HCEC 1CT (cell line): ENCODE data around the gene TRIM2.
A peak's percentile ranks its signal among the peaks of the same experiment; 100 is the strongest.

Experiments
- DNase-seq: peaks from one replicate; pipeline ENCODE4 v3.0.0-alpha.2; 2017

The TRIM2 gene

DNA sequence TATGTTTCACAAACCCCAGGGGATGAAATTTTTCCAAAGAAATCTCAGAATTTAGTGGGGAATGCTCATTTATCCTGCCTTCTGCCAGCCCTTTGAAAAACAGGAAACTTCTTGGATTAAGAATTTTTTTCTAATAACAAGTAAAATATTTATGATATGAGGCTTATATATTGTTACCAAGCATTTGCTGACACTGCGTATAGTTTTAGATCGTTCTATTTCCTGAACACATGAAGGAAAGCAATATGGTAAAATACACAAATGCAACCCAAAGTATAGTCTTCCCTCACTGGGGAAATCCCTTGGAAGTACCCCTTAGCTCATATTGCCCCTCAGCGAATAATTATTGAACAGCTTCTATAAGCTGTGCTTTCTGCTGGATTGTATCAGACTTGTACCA lies 85.9 kb downstream of the TRIM2 start:
- no peak for DNase-seq

DNA sequence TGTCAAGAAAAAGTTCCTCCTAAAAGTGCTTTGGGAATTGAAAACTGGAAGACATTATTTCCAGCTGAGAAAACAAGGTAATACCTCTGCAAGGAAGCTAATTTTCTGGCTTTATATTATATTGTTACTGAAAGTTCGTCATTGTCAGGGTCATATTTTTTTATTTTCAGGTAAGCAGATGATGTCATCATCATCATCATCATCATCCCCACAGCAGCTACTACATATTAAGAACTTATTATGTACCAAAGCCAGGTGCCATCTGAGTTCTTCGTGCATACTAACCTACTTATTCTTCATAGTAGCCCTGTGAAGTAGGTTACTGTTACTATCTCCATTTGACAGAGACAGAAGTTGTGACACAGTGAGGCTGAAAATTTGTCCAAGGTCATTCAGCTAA lies 87.3 kb downstream of the TRIM2 start:
- DNase-seq, result no peak

DNA sequence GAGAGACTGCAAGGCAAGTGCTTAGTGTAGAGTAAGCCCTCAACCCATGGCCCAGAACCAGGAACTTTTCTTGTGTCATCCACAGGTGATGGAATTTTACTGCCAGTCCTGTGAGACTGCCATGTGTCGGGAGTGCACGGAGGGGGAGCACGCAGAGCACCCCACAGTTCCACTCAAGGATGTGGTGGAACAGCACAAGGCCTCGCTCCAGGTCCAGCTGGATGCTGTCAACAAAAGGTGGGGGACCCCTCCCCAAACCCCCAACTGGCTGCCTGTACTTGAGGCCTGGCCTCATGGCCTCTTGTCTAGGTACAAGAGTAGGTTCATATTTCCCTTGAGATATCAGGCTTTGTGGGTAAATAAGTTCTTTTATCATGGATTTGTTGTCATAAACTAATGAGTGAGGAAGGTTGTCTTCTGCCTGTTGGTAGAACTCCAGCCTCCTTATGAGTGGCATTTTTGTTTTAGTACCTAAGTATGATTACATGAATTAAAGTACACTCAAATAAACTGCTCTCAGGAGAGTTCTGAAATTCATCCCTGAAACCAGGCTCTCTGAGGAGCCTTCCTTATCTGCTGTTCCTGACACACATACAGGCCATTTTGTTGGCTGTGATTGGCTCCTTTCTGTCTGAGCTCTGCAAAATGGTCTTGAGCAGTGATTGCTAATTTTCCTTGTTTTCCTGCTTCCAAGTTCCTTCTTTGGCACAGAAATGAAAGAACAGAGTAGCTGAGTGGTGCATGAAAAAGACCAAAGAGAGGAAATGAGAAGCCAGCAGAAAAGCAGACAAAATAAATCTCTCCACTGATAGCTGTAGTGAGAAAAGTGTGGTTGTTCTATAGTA lies 88.9 kb downstream of the TRIM2 start:
- no peak for DNase-seq

DNA sequence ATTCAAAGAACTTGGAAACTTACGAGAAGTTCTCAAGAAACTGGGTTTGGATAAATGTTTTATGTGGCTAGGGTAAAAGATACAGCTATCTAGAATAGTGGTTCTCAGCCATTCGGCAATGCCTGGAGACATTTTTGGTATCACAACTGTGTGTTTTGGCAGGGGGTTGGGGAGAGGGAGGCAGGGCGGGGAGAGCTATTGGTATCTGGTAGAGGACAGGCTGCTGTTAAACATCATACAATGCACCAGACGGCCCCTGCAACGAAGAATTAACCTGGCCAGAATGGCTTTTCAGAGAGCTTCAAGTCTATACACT lies 89.5 kb downstream of the TRIM2 start:
- DNase-seq, result no peak

DNA sequence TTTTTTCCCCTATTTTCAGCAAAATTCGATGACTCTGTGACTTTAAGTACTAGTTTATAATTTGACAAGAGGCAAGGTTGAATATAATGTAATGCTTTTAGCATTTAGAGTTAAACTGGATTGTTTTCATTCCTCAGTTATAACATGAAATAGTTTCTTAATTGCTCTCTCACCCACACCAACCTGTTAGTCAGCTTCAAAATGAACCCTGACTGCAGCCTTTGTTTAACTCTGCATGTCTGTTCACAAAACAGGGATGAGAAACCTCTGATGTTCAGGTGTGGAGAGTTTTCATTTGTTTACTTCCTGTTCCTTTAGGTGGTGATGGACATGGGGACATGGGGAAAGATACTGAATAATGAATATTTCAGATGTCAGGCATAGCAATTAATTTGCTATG lies 90.4 kb downstream of the TRIM2 start:
- DNase-seq, result no peak

DNA sequence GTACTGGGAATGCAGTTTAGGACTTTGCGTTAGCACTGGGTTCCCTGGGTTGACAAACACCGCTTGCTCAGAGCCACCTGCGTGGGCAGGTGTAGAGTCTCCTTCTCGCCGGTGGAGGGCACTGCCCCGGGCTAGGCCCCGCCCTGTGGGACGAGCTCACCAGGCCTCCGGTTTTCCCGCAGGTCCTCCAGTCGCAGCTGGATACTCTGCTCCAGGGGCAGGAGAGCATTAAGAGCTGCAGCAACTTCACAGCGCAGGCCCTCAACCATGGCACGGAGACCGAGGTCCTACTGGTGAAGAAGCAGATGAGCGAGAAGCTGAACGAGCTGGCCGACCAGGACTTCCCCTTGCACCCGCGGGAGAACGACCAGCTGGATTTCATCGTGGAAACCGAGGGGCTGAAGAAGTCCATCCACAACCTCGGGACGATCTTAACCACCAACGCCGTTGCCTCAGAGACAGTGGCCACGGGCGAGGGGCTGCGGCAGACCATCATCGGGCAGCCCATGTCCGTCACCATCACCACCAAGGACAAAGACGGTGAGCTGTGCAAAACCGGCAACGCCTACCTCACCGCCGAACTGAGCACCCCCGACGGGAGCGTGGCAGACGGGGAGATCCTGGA lies 91.0 kb downstream of the TRIM2 start:
- no peak for DNase-seq

DNA sequence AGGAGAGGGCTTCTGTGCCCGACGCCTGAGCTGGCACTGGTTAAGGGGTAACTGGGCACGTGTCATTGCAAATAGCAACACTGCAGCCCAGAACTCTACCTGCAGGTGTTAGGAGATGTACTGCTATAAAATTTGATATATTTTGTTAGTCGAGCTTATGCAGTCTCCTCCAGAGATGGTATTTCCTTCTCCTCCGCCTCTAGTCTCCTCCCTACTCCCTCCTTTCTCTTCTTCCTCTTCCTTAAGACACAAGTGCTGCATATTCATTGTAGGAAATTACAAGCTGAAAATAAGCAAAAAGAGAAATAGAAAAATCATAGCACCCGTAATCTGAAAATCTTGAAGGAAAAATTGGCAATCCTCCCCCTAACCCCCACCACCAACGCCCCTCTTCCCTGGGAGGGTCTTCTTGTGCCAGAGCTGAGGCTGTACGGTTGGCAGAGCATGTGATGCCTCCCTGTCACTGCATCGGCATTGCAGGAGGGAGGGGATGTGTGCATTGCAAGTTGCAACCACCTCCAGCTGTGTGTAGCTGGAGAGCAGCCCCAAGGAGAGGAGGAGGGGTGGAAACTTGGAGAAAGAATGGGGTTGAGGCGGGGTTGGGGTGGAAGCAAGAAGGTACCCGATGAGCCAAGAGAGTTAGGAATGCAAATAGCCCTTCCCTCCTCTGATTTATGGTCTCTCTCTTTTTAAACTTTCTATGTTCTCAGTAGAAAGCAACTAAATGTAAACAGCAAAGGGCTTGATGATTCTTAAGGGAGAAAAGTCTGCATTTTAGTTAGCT lies 92.0 kb downstream of the TRIM2 start:
- DNase-seq, result peak; percentile 40

DNA sequence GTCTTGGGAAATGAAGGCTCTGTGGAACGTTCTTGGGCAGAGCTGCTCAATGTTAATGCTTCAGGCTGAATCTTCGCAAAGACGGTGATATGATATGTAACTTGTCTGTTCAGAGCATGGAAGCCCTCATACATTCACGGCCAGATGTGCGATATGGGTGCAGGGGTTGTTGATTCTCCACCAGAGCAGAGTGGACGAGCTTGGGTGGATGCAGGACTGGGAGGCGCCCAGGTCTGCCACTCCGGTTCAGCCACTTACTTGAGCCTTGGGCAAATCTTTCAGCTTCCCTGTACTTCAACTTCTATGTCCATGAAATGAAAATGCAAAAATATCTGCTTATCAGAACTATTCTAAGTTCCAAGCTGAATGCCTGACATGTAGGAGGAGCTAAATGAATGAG lies 92.9 kb downstream of the TRIM2 start:
- DNase-seq, result no peak

DNA sequence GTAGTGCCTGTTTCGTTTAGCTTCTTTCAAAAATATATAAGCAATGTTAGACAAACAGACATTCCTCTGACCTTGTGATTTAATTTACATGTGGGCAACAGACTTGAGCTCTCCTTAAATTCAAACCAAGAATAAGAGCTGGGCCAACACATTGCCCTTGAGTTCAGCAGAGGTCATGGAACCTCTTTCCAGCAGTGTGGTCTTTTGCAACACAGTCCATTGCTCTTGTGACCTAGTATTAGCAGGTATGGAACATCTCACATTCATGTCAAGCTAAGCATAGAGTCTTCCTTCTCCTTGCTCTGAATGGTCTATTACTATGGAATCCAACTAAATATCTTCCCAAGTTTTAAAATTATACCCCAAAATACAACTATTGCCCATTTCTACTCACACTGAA lies 106.5 kb downstream of the TRIM2 start:
- DNase-seq, result no peak

DNA sequence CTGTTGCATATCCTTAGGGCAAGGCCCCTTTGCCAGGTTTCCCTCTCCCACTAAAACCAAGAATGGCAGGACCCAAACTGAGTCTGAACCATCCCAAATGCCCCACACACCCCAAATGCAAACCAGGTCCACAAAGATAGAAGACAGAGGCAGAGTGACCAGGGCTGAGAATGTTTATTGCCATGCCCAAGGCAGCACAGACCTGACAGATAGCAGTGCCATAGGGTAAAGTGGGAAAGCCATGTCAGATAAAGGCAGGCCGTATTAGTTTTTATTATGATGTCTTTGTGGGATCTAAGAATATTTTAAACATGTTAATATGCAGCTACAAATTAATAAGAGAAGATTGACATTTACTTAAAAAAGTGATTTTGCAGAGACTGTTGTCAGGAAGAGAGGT lies 110.7 kb downstream of the TRIM2 start:
- no peak for DNase-seq

DNA sequence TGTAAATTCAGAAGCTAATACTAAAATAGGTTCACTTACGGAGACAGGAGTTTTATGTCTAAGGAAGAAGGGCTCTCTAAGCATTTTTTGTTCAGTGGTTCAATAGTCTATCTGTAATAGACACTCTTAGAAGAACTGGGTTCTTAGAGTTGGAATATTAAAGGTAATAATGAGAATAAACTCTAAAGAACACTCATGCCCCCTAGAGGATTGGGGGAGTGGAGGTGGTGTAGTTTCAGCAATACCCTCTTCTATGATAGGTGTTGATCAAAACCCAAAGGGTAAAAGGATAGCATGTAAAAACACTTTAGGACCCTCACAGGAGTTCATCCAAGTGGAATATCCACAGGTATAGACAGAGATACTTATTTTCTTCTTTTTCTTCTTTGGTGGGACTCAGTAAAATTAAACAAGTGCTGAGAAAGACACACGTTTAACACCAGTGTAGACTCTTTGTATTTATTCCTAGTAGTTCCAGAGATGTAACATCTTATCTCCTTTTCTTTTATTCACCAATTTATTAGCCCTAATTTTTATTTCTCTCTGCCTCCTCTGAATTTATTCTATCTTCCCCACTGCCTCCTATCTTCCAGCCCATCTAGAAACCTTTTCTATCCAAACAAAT lies 114.6 kb downstream of the TRIM2 start:
- DNase-seq, result peak; percentile 30

DNA sequence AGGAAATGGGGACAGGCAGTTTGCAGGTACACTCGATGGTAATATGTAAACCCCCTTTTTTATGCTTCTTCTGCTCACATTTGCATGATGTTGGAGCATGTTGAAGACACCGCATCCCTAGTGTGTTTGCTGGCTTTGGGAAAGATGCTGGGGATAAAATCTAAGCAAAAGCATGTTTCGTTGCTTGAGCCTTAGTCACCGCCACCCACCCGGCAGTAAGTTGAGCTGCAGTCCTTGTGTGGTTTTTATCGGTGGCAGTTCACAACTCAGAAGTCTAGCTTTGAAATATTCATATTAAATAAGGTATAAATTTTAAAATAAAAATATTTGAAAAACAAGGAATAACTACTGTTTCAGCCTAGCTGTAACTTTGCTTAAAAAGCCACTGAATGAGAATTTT lies 118.5 kb downstream of the TRIM2 start:
- DNase-seq, result no peak

DNA sequence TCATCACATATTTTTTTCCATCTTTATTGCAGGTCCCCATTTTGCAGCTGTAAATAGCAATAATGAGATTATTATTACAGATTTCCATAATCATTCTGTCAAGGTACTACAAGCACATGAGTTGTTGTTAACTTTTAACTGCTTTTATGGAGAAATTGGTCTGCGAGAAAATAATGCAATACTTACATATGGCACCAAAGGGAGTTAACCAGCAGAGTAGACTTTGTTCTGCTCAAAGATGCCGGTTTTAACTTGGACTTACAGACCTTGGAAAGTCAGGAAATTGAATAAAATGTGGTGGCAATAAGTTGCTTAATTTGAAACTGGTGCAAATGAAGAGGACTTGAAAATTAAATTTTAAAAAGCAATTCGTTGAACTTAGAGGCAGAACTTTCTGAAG lies 119.8 kb downstream of the TRIM2 start:
- DNase-seq, result no peak

DNA sequence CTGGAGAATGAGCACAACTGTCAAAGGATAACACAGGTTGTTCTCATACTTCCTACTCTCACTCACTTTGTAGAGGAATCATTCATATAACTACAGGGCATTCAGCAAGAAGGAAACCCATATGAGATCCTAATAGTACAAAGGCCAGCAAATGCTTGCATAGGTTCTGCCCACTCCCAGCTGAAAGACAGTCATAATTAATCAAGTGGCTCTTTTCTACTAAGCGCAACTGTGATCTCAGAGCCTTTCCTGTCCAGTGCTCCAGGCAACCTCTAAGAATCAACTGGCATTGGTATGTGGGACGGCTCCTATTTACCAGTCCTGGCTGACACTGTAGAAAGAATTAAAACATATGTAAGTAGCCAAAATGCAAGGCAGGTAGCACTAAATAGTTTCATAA lies 121.3 kb downstream of the TRIM2 start:
- no peak for DNase-seq

DNA sequence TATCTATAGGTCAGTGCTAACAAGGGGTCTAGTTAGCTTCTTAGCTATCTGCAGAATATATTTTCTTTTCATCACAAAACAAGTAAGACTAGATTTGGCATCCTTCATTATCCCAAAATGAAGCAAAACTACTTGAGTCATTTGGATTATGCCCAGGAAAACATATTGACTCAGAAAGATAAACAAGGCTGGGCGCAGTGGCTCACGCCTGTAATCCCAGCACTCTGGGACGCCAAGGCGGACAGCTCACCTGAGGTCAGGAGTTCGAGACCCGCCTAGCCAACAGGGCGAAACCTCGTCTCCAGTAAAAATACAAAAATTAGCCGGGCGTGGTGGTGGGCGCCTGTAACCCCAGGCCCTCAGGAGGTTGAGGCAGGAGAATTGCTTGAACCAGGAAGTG lies 122.3 kb downstream of the TRIM2 start:
- peak; percentile 21 for DNase-seq

DNA sequence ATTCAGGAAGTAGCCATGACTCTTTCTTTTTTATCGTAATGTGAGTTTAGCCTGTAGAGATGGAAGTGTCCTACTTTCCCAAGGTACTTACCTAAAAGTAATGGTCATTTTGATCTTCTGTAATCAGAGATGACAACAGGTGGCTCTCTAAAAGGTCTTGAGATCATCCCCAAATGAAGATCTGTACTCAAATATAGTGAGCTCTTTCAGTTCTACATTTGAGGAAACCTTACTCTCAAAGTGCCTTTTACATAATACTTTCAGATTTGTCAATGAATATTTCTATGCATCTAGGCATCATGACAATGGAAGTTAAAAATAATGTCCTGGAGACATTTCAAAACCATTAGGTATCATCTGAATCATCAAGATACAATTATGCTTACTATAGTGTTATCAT lies 123.0 kb downstream of the TRIM2 start:
- no peak for DNase-seq

DNA sequence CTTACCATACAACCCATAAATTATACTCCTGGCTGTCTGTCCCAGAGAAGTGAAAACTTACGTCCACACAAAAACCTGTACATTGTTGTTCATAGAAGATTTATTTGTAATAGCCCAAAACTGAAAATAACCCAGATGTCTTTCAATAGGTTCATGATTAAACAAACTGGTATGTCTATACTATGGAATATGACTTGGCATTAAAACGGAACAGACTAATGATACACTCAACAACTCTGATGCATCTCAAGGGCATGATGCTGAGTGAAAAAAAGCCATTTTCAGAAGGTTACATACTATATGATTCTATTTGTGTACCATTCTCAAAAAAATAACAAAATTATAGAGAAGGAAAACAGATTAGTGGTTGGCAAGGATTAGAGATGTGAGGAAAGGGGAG lies 128.7 kb downstream of the TRIM2 start:
- peak; percentile 47 for DNase-seq

DNA sequence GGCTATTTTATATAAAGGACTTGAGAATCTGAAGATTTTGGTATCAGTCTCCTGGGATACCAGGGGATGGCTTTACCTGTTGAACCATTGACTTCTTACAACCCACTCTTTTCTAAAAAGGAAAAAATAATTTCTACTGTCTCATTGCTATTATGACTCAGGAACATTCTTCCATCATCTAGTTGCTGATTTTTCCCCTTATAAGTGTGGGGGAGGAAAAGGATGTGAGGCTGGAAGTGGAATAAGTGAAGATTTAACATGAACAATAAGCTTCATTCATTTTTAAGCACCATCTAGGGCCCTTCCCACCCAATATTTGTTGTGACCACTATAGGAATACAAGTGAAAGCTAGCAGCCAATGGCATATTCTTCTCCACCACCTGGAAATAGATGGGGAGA lies 129.6 kb downstream of the TRIM2 start:
- no peak for DNase-seq

DNA sequence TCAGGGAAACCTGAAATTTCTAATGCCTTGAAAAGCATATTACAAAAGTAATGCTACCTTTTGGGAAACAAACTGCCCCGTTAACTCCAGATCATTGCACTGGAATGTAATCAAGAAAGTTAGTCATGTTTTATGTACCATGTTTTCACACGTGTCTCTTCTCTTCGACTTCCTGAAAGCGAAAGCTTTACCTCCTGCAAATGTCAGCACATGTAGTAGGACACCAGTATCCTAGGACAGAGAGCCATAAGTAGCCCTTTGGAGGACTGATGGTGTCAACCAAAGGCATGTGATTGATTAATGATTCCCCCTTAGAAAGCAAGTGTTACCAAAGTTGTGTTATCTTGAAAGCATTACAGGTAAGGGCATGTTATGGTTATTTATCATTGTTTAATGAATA lies 131.4 kb downstream of the TRIM2 start:
- peak; percentile 57 for DNase-seq

DNA sequence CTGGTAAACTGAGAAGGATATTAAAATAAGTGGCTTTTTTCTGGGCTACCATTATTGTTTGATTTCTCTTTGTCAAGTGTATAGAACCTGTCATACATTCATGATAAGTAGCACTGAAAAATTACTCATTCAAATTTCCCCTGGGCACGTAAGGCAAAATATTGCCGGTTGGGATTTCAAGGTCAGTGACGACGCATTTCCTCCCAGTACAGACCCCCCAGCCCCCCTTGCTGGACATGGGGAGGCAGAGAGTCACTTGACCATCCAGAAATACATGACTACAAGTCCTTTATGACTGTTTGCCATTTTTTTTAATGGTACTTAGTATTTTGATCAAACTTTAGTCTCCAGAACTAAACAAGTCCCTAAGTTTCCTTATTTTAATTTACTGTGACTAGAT lies 133.4 kb downstream of the TRIM2 start:
- DNase-seq, result no peak

DNA sequence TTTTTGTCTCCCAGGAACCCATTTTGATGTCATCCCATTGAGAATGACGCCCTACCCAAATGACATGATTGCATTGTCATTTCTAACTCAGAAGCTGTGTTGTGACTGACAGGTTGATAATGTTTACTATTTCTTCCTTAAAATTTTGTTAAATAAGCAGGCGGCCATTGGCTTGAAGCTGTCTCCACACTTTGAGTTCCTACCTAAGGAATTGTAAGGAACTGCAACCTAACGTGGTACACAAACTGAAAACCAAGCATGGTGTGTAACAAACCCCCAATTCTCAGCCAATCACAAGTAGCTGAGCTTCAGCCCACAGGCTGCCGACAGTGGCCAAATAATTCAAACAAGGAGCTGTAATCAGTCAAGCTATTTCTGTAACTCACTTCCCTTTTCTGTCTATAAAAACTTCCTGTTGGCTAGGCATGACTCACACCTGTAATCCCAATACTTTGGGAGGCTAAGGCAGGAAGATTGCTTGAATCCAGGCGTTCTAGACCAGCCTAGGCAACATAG lies 137.4 kb downstream of the TRIM2 start:
- DNase-seq, result peak; percentile 64

DNA sequence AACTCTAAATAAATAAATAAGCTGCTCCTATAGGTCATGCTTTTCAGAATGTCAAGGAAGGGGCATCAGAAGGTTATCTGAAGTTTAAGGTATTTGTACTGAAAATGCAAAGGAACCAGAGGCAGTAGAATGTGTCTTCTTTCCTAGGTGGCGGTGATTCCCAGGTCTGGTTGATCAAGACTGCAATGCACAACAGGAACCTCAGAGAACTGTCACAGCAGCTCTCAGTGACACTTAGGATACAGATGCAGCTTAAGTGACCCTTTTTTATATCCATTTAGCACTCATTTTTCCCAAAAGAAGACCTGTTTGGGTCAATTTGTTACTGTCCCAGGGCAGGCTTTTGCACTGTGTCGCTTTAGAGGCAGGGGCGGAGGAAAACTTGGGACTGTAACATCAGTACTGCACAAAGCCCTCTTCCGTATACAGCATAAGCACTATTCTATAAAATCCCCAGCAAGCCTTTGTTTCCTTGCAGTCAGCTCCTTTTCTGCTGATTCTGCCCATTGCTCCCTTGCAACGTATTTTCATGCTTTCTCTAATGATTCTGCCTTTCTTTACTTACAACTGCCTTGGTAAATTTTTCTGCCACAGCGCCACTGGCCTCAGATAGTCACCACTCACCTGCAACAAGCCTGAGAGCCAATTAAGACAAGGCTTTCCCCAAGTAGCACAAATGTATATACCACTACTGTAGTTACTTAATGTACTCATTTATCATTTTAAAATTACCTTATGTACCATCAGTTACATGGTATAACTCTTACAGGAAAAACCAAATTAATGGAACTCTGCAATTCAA lies 138.7 kb downstream of the TRIM2 start:
- no peak for DNase-seq
